HEK293 (cell line): ENCODE data around the gene ARHGDIG.

ENCODE experiments used
- CTCF ChIA-PET: fragments of 350-600 bp; formaldehyde crosslinking; extraction: SDS; loops from one replicate; lab custom pipeline; 2021; ENCODE audit warnings: antibody characterized with exemption; lab: Yijun Ruan, JAX
- POLR2A ChIA-PET: fragments of 300-600 bp; formaldehyde crosslinking; extraction: SDS; loops from one replicate; lab custom pipeline; 2020; ENCODE audit warnings: antibody characterized with exemption, inconsistent platforms; lab: Yijun Ruan, JAX
- H3K27ac ChIP-seq: fragments of 200-500 bp; sonication (Bioruptor generic); 2 replicates; pipeline ENCODE4 v1.5.1; 2014; ENCODE audit warnings: low read depth, low read length, control low read depth, inconsistent platforms; ENCODE audit errors: extremely low read depth
- H3K36me3 ChIP-seq, 2 experiments: fragments of 200-500 bp in 1 of 2; sonication (Bioruptor generic) in 1 of 2; 1 replicate in 1 of 2; 2 replicates in 1 of 2; pipeline ENCODE4 v1.5.1; 2014 to 2017; ENCODE audit warnings: inconsistent platforms in 2 of 2, low read length in 2 of 2; ENCODE audit not compliant: control insufficient read depth in 2 of 2, insufficient read depth in 1 of 2
- H3K4me1 ChIP-seq: fragments of 200-500 bp; sonication (Bioruptor generic); 2 replicates; pipeline ENCODE4 v1.5.1; 2014; ENCODE audit warnings: mild to moderate bottlenecking, low read length, inconsistent platforms; ENCODE audit not compliant: control insufficient read depth, insufficient read depth
- H3K4me3 ChIP-seq: 2 replicates; pipeline ENCODE4 v1.5.1; 2011; ENCODE audit warnings: low read depth, mild to moderate bottlenecking, control low read depth, low read length, moderate library complexity
- H3K9me3 ChIP-seq: fragments of 200-500 bp; sonication (Bioruptor generic); 2 replicates; pipeline ENCODE4 v1.5.1; 2014; ENCODE audit warnings: low read depth, low read length, inconsistent platforms; ENCODE audit not compliant: control insufficient read depth, insufficient read depth
- BCL11A ChIP-seq: fragments of 450-650 bp; formaldehyde crosslinking; IDR thresholded peaks from 2 replicates; pipeline ENCODE4 v1.5.1; 2016; ENCODE audit warnings: low read depth, missing biosample characterization, missing genetic modification characterization
- BCL11B ChIP-seq: fragments of 450-650 bp; formaldehyde crosslinking; IDR thresholded peaks from 2 replicates; pipeline ENCODE4 v1.5.1; 2016; ENCODE audit warnings: low read depth, missing biosample characterization, missing genetic modification characterization
- SCRT1 ChIP-seq: fragments of 450-650 bp; formaldehyde crosslinking; IDR thresholded peaks from 2 replicates; pipeline ENCODE4 v1.5.1; 2016; ENCODE audit warnings: missing biosample characterization, missing genetic modification characterization, borderline replicate concordance
- SCRT2 ChIP-seq: fragments of 450-650 bp; formaldehyde crosslinking; IDR thresholded peaks from 2 replicates; pipeline ENCODE4 v1.5.1; 2016; ENCODE audit warnings: missing biosample characterization, missing genetic modification characterization
- ZNF146 ChIP-seq: fragments of 450-650 bp; formaldehyde crosslinking; IDR thresholded peaks from 2 replicates; pipeline ENCODE4 v1.5.1; 2016; ENCODE audit warnings: missing biosample characterization, missing genetic modification characterization
- ZNF223 ChIP-seq: fragments of 450-650 bp; formaldehyde crosslinking; IDR thresholded peaks from 2 replicates; pipeline ENCODE4 v1.5.1; 2016; ENCODE audit warnings: missing biosample characterization, missing genetic modification characterization
- ZNF423 ChIP-seq: fragments of 450-650 bp; formaldehyde crosslinking; IDR thresholded peaks from 2 replicates; pipeline ENCODE4 v1.5.1; 2016; ENCODE audit warnings: missing biosample characterization, missing genetic modification characterization
- ZNF433 ChIP-seq: fragments of 450-650 bp; formaldehyde crosslinking; IDR thresholded peaks from 2 replicates; pipeline ENCODE4 v1.5.1; 2016; ENCODE audit warnings: missing biosample characterization, missing genetic modification characterization, low read depth
- ZNF501 ChIP-seq: fragments of 450-650 bp; formaldehyde crosslinking; IDR thresholded peaks from 2 replicates; pipeline ENCODE4 v1.5.1; 2016; ENCODE audit warnings: missing biosample characterization, missing genetic modification characterization
- ZNF518A ChIP-seq: fragments of 450-650 bp; formaldehyde crosslinking; conservative IDR thresholded peaks from 2 replicates; pipeline ENCODE4 v1.5.1; 2016; ENCODE audit warnings: low read depth, missing biosample characterization, missing genetic modification characterization
- ZXDB ChIP-seq: fragments of 450-650 bp; formaldehyde crosslinking; IDR thresholded peaks from 2 replicates; pipeline ENCODE4 v1.5.1; 2016; ENCODE audit warnings: missing biosample characterization, missing genetic modification characterization
- TF ChIP-seq, protein P1 (sequence below): fragments of 450-650 bp; formaldehyde crosslinking; IDR thresholded peaks from 2 replicates; pipeline ENCODE4 v1.5.1; 2016; ENCODE audit warnings: missing biosample characterization, missing genetic modification characterization
- TF ChIP-seq, protein P2 (sequence below): fragments of 450-650 bp; formaldehyde crosslinking; IDR thresholded peaks from 2 replicates; pipeline ENCODE4 v1.5.1; 2016; ENCODE audit warnings: missing biosample characterization, missing genetic modification characterization
- TF ChIP-seq, protein P3 (sequence below): fragments of 450-650 bp; formaldehyde crosslinking; IDR thresholded peaks from 2 replicates; pipeline ENCODE4 v1.5.1; 2017; ENCODE audit warnings: missing biosample characterization, missing genetic modification characterization
- TF ChIP-seq, protein P4 (sequence below): fragments of 450-650 bp; formaldehyde crosslinking; IDR thresholded peaks from 2 replicates; pipeline ENCODE4 v1.5.1; 2016; ENCODE audit warnings: missing biosample characterization, missing genetic modification characterization

ARHGDIG gene

GRCh38 chr16:284204-285120, 4.1 kb downstream of the ARHGDIG start (continued):
- TF ChIP-seq ZNF146 (tag by site-specific recombination) = no peak
- no peak for TF ChIP-seq ZNF433
- TF ChIP-seq ZNF223 = no peak
- TF ChIP-seq, protein P1, sequence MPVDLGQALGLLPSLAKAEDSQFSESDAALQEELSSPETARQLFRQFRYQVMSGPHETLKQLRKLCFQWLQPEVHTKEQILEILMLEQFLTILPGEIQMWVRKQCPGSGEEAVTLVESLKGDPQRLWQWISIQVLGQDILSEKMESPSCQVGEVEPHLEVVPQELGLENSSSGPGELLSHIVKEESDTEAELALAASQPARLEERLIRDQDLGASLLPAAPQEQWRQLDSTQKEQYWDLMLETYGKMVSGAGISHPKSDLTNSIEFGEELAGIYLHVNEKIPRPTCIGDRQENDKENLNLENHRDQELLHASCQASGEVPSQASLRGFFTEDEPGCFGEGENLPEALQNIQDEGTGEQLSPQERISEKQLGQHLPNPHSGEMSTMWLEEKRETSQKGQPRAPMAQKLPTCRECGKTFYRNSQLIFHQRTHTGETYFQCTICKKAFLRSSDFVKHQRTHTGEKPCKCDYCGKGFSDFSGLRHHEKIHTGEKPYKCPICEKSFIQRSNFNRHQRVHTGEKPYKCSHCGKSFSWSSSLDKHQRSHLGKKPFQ = no peak
- TF ChIP-seq, protein P2, sequence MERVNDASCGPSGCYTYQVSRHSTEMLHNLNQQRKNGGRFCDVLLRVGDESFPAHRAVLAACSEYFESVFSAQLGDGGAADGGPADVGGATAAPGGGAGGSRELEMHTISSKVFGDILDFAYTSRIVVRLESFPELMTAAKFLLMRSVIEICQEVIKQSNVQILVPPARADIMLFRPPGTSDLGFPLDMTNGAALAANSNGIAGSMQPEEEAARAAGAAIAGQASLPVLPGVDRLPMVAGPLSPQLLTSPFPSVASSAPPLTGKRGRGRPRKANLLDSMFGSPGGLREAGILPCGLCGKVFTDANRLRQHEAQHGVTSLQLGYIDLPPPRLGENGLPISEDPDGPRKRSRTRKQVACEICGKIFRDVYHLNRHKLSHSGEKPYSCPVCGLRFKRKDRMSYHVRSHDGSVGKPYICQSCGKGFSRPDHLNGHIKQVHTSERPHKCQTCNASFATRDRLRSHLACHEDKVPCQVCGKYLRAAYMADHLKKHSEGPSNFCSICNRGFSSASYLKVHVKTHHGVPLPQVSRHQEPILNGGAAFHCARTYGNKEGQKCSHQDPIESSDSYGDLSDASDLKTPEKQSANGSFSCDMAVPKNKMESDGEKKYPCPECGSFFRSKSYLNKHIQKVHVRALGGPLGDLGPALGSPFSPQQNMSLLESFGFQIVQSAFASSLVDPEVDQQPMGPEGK = 0 out of 2 replicates have a peak, but pooled peaks have one; percentile 16

DNA sequence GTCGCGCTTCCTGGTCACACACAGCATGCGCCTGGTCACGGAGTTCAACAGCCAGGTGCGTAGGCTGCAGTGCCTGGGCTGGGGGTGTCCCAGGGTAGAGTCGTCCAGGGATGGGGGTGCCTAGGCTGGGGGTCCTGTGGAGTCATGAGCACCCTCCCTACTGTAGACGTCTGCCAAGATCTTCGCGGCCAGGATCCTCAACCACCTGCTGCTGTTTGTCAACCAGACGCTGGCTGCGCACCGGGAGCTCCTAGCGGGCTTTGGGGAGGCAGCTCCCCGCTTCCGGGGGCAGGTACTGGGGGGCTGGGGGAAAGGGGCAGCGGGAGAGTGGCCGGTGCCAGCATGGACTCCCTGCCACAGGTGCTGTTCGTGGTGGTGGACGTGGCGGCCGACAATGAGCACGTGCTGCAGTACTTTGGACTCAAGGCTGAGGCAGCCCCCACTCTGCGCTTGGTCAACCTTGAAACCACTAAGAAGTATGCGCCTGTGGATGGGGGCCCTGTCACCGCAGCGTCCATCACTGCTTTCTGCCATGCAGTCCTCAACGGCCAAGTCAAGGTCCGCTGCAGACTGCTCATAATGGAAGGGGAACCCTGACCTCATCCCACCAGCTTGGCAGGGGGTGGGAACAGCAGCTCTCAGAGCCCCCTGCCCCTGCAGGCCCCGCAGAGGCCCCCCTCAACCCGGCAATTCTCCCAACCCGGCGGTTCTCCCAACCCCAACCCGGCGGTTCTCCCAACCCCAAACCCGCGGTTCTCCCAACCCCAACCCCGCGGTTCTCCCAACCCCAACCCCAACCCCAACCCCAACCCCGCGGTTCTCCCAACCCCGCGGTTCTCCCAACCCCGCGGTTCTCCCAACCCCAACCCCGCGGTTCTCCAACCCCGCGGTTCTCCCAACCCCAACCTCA, 5.0 kb downstream of the ARHGDIG start:
- CTCF ChIA-PET = no interaction called here
- TF ChIP-seq, protein P3, sequence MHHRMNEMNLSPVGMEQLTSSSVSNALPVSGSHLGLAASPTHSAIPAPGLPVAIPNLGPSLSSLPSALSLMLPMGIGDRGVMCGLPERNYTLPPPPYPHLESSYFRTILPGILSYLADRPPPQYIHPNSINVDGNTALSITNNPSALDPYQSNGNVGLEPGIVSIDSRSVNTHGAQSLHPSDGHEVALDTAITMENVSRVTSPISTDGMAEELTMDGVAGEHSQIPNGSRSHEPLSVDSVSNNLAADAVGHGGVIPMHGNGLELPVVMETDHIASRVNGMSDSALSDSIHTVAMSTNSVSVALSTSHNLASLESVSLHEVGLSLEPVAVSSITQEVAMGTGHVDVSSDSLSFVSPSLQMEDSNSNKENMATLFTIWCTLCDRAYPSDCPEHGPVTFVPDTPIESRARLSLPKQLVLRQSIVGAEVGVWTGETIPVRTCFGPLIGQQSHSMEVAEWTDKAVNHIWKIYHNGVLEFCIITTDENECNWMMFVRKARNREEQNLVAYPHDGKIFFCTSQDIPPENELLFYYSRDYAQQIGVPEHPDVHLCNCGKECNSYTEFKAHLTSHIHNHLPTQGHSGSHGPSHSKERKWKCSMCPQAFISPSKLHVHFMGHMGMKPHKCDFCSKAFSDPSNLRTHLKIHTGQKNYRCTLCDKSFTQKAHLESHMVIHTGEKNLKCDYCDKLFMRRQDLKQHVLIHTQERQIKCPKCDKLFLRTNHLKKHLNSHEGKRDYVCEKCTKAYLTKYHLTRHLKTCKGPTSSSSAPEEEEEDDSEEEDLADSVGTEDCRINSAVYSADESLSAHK (tag by site-specific recombination) = peak; percentile 70; the same call in 1 of the 2 replicates
- TF ChIP-seq ZNF501 (tag by site-specific recombination) (no peak), BCL11B (tag by site-specific recombination) (peak; percentile 27; the same call in 1 of the 2 replicates), SCRT1 (peak; percentile 52; the same call in 1 of the 2 replicates), ZXDB (no peak), BCL11A (tag by site-specific recombination) (no peak), ZNF423 (tag by site-specific recombination) (no peak), SCRT2 (peak; percentile 35; the same call in 1 of the 2 replicates), ZNF518A (tag by site-specific recombination) (no peak)
- TF ChIP-seq, protein P4, sequence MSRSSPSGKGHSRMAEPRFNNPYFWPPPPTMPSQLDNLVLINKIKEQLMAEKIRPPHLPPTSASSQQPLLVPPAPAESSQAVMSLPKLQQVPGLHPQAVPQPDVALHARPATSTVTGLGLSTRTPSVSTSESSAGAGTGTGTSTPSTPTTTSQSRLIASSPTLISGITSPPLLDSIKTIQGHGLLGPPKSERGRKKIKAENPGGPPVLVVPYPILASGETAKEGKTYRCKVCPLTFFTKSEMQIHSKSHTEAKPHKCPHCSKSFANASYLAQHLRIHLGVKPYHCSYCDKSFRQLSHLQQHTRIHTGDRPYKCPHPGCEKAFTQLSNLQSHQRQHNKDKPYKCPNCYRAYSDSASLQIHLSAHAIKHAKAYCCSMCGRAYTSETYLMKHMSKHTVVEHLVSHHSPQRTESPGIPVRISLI (tag by site-specific recombination) = no peak
- POLR2A ChIA-PET = interaction anchor here (0.6 kb wide), 1 partner anchor 173 kb away, joined by 4 read pairs; no protein-coding TSS in a partner anchor

More for the DNA sequence above, 5.0 kb downstream of the ARHGDIG start:
- H3K36me3 ChIP-seq = peaks cover 0 to 46% of the 10 kb centered on the region in 2 experiments; a peak in 2 of 3 replicates
- H3K4me3 ChIP-seq = no peak overlapping the region
- H3K27ac ChIP-seq = no peak overlapping the region
- no peaks in the 10 kb centered on the region for H3K9me3 ChIP-seq
- no peaks in the 10 kb centered on the region for H3K4me1 ChIP-seq
